T-helper 9 cell (primary cell): ENCODE measurements around the gene TMEM231.
"Not testable (repeated sequence)": the region's sequence is repeated elsewhere in the genome, so short reads cannot be mapped to it uniquely, and the experiment has no call there.

Experiments
- DNase-seq: peaks from one replicate; pipeline ENCODE4 v3.0.0-alpha.2; 2020

Gene TMEM231

DNA sequence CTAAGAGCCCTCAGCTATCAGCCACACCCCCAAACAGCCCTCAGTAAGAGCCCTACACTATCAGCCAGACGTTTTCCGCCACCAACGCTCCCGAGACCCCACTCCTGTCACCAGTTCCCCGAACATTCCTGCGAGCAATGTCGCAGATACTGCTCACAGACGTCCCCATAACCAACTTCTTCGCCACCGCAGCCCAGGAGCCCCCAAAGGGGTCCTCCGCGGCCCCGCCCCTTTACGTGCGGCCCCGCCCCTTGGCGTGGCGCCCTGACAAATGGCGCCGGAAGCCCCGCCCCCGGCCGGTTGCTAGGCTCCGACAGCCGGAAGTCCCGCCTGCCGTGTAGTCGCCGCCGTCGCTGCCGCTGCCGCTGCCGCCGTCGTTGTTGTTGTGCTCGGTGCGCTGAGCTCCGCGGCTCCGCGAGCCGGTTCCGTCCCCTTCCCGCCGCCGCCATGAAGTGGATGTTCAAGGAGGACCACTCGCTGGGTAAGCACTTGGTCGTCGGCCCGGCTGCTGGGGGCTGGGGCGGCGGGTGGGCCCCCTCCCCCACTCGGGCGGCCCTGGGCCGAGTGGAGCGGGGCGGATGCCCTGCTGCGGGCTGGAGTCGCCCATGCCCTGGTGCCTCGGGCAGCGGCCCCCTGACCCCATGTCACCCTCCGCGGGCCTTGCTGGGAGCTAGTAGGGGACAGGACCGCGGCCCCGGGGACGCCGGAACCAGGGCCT lies 10.1 kb upstream of the TMEM231 start, which contains the start of gene GABARAPL2:
GABARAPL2 (plus strand) TSS at position 340 of the 718 bp plus-strand sequence; CDS start at position 448, 108 bp downstream.
- DNase-seq = peak; percentile 94

DNA sequence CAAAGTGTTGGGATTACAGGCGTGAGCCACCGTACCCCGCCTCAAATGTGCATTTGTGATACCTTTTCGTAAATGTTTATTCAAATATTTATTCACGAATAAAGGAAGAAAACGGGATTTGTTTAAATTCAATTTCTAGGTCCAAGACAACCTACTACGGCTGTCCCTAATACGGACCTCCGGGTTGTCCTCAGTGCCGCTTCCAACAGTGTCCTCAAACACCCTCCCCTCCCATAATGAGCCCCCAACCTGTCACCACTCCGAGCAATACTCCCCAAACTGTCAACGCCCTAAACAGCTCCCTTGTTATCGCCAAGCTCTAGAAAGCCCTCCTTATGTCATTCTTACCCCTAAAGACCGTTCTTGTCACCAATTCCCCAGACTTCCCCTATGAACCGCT lies 9.6 kb upstream of the TMEM231 start:
- DNase-seq = no peak

DNA sequence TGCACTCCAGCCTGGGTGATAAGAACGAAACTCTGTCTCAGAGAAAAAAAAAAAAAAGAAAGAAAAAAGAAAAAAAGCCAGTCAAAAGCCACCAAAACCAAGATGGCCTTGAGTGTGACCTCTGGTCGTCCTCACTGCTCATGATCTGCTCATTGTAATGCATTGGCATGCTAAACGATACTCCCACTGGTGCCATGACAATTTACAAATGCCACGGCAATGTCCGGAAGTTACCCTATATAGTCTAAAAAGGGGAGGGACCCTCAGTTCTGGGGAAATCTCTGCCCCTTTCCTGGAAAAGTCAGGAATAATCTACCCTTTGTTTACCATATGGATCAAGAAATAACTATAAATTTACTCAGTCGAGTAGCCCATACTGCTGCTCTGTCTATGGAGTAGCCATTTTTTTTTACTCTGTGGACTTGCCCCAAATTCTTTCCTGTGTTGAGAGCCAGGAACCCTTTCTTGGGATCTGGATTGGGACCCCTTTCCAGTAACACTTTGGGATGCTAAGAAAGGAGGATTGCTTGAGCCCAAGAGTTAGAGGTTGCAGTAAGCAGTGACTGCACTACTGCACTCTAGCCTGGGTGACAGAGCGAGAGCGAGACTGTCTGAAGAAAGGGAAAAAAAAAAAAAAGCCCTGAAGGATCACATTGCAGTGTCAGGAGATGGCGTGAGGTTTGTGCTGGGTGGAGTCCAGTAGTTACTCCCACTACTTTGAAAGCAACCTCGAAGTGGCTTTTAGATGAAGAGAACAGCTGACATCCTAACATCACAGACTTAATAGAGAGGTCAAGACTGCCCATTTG lies 3.7 kb upstream of the TMEM231 start:
- DNase-seq = no peak

DNA sequence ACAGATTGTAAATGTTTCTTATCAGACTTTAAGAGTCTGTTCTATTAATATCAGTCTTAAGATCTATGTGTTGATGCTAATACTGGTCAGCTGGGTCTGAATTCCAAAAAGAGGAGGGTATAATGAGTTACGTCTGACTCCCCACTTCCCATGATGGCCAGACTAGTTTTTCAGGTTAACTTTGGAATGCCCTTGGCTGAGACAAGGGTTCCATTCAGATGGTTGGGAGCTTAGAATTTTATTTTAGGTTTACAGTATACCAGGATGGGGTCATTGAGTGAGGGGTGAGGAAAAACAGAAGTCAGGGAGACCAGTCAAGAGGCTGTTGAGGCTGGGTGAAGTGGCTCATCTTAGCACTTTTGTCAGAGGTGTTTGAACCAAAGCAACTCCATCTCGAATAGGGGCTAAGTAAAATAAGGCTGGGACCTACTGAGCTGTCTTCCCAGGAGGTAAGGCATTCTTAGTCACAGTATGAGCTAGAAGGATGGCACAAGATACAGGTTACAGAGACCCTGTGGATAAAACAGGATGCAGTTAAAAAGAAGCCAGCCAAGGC lies 2.9 kb upstream of the TMEM231 start:
- no peak for DNase-seq

DNA sequence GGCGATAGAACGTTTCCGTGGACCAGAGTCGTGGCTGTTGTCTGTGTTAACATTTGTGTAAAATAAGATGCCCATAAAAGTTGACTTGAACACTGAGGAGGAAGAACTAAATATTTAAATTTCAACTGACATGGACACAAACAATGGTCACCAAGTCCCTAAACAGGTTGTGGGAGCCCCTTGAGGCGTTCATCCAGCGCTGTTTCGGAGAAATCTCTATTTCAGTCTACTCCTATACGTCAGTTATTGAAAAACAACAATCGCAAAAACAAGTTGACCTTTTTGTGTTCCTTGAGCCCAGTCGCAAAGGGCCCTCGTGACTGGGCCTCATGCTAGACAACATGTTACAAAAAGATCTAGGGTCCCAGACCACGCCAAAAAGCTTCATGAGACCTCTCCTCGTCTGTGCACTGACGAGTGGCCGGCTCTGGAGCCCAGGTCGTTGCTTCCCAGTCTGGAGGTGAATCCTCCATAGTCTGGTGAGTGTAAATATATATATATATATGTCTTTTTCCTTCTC lies 439 bp upstream of the TMEM231 start:
- DNase-seq = no peak

DNA sequence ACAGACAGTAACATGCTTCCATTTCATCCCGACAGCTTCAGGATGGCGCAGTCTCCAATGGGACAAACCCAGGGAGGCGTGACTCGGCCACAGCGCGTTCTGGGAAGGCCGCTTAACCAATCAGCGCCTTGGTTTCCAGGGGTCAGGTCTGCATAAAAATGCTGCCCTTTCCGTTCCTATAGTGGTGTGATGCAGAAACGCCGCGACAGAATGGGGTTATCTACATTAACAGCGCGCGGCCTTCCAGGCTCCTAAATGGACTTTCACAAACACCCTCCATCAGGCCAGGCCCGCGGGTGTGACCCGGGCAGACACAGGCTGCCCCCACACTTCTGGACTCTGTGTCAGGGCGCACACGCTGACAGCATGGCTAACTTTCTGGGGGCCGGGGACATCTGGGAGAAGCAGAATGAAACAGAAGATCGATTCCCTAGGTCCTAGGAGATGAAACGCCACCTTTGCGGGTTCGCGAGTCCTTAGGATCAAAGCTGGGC lies 792 bp downstream of the TMEM231 start:
- no peak for DNase-seq

DNA sequence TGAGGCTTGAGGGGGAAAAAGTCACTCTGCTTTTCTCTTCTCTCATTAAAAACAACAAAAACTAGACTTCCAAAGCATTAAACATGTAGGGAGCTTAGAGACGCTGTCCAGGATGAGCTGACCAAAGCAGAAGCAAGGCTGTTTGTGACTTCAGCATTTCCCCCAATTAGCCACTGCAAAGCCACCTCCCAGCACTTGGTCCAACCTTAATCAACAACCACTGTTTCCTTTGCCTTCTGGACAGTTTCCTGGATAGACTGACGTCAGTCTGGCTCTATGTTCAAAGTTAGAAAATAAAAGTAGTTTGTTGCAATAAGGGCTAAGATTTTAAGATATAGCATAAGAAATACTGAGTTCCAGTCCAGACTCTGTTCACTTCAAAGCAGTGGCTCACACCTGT lies 3.1 kb downstream of the TMEM231 start:
- no peak for DNase-seq

DNA sequence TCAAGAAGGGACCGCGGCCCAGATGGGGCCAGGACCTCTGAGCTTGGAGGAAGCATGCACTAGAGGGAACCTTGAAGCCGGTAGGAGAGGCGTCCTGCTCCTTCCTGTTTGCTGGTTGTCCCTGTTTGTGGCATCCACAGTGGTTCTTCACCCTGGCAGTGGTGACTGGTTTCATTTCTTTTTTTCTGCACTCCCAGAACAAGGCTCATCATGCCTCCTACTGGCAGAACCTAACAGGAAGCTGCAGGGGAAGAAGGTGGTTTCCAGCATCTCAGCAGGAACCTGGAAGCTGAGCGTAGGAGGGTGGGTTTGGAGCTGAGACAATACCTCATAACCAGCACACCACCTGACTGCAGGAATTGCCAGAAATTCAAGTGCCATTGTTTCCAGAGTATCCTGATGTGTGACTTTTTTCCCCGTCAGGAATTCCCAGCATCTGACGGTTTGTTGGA lies 5.8 kb downstream of the TMEM231 start:
- no peak for DNase-seq

DNA sequence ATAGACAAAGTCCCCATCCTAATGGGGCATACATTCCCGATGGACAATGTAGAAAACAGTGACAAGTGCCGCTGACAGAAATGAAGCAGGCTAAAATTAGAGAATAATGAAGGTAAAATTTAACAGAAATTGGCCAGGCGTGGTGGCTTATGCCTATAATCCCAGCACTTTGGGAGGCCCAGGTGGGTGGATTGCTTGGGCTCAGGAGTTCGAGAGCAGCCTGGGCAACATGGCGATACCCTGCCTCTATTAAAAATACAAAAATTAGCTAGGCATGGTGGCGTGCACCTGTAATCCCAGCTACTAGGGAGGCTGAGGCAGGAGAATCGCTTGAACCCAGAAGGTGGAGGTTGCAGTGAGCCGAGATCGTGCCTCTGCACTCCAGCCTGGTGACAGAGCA lies 7.6 kb downstream of the TMEM231 start:
- not testable (repeated sequence) for DNase-seq

DNA sequence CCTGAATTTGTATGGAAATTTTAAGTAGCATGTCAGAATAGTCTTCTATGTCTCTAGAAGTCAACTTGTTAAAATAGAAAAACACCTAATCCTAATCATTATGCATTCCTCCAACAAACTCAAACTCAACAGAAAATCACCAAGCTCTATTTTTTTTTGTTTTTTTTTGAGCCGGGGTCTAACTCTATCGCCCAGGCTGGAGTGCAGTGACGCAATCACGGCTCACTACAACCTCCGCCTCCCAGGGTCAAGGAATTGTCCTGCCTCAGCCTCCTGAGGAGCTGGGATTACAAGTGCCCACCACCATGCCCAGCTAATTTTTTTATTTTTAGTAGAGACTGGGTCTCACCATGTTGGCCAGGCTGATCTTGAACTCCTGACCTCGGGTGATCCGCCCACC lies 9.8 kb downstream of the TMEM231 start:
- no peak for DNase-seq

DNA sequence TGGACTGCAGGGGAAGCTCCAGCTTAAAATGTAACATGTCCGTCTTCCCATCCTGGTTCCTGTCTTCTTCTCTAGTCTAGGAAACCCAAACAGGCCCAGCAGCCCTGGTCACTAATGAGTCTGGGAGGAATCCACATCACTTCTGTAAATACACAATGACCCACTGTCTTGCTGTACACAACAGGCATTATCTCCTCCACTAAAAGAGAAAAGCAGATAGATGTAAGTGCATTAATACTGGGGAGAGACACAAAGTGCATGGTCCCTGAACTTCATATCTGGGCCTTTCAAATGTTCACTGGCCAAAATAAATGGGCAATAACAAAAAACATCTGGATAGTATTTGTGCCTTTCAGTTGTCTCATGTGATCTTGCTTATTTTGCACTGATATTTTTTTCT lies 10.2 kb downstream of the TMEM231 start:
- DNase-seq = not testable (repeated sequence)

DNA sequence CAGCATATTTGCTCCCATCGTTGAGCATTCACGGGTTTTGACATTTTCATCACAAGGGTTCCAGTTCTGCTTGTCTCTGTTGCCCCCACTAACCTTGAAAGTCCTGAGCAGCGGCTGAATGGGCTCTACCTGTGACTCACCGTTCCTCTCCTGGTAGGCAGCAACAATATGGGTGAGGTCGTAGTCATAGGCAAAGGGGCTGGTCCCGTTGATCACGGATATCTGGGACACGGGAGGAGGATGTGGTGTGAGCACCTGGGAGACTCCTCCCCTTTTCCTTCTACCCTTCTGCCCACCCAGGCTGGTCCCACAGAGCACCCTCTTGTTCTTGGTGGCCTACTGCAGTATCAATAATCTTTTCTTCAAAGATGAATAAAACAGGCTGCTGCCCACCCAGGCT lies 13.6 kb downstream of the TMEM231 start:
- DNase-seq = not testable (repeated sequence)

DNA sequence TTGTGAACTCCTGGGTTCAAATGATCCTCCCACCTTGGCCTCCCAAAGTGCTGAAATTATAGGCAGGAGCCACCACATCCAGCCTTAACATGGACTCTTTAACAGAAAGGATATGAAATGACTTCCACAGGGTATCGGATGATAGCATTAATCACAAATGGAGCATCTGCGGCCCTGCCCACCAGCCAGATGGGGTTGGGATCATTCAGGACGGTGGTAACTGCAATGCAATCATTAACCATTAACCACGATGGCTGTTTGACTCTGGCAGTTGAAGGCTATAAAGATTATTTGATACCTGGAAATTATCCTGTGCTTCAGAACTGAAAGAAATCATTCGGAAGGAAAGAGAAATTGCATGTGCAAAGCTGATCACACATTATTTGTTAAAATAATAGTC lies 14.8 kb downstream of the TMEM231 start:
- DNase-seq = no peak

DNA sequence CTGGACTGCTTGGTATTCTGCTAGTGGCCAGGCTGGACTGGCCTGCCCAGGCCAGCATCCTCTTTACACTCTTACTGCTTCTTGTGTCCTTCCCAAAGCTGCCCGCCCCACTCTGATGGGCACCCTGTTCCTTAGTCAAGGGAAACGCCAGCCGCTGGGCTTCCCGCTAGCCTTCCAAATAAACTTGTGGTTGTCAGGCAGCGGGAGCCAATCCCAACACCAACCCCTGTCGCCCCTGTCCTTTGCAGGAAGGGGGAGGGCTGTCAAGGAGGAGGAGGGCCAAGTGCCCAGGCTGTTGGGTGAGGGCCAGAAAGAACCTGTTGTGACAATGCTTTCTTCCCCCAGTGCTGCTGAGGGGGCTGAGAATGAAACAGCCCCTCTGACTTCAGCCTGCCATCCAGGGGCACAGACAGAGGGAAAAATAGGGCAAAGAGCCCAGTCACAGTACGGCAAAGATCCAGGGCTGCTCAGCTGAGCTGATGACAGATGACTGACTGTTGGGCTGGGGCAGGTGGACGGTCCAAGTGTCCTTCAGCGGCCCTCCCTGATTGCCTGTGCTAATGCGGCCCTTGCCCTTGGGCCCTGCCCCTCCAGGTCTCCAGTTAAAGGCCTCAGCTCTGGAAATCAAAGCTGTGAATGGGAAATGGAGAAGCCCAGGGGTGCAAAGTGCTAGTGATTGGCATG lies 17.0 kb downstream of the TMEM231 start:
- DNase-seq = not testable (repeated sequence)

DNA sequence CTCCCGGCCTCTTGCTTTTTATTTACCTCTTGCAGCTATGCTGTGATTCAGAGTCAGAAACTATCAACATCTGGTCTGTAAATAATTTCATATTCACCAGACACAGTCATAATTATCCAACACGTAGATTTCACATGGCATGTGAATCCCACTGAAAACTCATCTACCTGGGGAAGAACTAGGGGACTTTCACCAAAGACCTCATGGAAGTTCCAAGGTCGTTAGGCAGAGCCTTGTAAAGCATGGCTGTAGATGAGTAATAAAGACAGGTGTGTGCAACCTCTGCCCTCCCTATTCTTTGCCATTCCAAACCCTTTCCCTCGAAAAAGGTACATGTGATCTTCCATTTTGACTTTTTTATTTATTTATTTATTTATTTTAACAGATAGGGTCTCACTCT lies 18.3 kb downstream of the TMEM231 start:
- no peak for DNase-seq

DNA sequence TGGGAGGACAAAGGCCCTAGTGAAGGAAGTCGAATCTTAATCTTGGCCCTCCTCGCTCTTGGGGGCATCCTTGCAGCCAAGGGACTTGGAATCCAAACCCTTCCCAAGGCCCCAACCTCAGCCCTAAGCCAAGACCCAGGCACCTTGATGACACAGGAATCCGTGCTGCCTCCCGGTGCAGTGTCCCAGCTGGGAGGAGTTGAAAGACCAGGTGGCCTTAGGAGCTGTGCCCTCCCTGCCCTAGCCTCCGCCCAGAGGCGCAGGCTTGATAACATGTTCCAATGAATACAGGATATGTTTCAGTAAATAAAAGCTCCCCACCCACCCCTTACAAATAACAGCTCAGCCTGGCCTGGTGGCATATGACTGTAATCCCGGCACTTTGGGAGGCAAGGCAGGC lies 20.2 kb downstream of the TMEM231 start, which contains the start of gene CHST5:
CHST5 (minus strand) TSS at position 208 of the 400 bp plus-strand sequence. CDS start 5,724 bp downstream, outside the sequence.
- no peak for DNase-seq

DNA sequence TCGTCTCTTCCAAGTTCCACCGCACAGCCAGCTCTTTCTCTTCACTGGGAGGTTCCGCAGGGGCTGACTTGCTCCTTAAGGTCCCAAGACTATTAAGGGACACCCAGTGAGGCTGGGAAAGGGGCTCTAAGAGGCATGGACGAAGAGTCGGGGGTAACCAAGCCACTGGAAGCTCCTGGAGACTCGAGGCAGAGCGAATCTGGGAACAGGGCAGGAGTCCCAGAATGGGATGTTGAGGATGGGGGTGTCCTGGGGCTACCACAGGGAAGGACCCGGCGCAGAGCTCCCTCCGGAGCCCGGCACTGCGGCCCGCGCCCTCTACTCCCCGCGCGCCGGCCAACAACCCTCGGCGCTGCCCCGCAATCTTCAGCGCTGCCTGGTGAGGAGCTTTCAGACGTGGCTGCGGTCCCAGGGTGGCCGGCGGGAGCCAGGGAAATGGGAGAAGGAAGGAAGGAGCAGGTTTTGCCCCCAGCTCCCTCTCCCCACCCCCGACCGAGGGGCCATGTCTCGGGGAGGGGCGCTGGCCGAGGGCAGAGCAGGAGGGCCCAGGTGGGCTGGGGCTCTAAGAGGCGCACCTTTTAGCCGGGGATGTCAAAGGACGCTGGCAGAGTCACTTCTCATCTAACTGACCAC lies 20.7 kb downstream of the TMEM231 start:
- DNase-seq = no peak

DNA sequence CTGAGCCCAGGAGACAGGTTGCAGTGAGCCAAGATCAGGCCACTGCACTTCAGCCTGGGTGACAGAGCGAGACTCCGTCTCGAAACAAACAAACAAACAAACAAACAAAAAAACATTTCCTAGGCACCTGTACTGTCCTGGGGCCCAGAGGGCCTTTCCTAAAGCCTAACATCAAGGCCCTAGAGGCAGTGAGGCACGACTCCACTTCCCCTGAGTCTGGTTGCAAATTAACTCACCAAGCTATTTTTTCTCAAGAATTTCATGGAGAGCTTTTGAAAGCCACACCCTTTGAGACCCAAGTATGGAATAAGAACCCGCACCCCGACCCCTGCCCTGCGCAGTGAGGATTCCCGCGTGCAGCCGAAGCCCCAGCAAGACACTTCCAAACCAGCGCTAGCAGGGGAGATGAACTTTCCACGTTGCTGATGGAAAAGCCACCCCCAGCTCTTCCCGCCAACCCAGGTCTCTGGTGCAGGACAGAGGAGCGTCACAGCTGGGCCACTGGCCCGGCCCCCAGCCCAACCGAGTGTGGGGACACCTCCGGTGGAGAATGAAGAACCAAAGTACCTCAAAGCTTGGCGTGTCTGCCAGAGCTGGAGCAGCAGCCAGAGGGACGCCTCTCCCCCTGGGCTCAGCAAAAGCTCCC lies 21.4 kb downstream of the TMEM231 start:
- DNase-seq = no peak

DNA sequence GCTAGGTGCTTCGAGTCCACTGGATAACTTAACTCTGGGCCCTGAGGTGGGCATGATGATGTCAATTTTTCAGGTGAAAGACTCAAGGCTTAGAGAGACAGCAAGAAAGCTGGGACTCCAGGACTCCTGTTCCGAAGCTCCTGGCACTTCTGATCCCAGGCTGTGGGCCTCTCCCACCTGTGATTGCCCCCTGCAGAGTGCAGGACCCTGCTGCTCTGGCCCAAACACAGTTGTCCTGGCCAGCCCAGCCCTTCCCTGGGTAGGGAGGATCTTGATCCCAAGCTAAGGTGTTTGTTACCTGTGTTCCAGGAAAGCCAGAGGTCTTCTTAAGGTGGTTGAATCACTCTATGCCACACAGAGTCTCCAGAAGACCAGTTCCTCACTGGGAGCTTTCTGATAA lies 23.3 kb downstream of the TMEM231 start:
- DNase-seq = no peak

DNA sequence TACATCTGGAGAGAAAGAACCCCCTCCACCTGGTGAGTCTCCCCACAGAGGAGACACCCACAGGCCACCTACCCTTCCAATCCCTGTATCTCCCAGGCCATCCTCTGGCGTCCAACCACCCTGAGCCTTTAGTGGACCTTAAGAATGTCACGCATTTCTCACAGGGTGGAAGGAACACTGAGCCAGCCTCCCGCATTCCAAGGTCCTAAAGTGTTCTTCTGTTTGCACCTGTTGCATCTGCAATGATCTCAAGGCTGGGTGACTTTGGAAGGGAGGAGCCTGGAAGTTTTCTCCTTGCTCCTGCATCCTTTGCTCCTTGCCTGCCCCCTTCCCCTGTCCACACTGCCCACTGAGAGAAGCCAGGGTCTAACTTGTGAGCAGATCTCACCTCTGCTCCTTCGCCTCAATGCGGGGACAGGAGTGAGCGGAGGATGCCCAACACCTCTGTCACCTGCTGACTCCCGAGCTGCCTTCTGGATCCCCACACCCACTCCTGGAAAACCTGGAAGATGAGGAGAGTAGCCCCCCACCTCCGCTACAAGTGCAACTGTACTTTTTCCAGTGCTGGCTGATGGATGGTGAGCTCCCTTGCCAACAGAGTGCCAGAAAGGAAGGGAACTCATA lies 23.8 kb downstream of the TMEM231 start:
- no peak for DNase-seq

DNA sequence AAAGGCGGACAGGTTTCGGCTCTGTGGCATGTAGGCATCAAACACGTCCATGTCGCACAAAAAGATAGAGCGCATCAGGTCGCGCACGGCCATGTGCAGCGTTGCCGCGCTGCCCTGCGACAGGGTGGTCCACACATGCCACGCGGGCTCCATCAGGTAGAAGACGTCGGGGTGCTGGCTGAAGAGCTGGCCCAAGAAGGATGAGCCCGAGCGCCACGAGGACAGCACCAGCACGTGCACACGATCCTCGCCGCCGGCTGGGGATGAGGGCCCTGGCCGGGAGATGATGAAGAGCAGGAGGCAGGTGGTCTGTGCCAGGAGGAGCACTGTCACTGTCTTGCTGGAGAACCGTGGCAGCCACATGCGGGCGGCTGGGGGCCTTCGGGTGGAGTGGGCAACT lies 26.1 kb downstream of the TMEM231 start:
- no peak for DNase-seq
